ENCODE results near the gene MYL6. TPM values are rescaled to one million over a fixed set of nuclear protein-coding genes. Genes with fewer than 3 reads are reported as not detected.
A peak's percentile ranks its signal among the peaks of the same experiment; 100 is the strongest.
"Not testable (repeated sequence)": the region's sequence is repeated elsewhere in the genome, so short reads cannot be mapped to it uniquely, and the experiment has no call there.

MYL6 gene
- total RNA-seq, 1 donor from 2014 or later = 792 TPM

- no peak for DNase-seq (ENCODE audit: low spot score)
- intact Hi-C loops (cut with DNase I) = no loop called here
Observed at GRCh38 chr12:56165369-56165768, 7.2 kb downstream of the MYL6 start.

GRCh38 chr12:56169229-56169759 lies 11.1 kb downstream of the MYL6 start:
- intact Hi-C loops (cut with DNase I) = no loop called here

DNA sequence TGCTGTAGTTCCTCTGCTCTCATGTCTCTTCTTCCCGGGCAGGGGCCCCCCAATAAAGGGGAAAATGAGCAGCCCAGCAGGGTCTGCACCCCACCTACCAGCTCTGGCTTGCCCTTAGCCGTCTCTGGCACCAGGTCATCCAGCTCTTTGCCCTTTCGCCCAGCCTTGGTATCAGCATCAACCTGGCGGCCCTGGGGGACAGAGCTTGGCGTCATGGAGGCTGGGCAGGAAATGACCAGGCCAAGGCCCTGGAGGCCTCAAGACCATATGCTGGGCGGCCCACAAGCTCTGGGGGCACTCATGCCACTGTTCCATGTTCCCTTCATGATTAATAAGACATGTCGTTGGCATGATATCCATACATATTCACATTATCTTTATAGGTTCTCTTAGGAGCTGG lies 14.7 kb downstream of the MYL6 start:
- intact Hi-C loops (cut with DNase I) = no loop called here
- no peak for DNase-seq (ENCODE audit: low spot score)

More at GRCh38 chr12:56169229-56169759, 11.1 kb downstream of the MYL6 start:
- no peak for DNase-seq (ENCODE audit: low spot score)

GRCh38 chr12:56178347-56178746 lies 20.2 kb downstream of the MYL6 start:
- intact Hi-C loops (cut with DNase I) = no loop called here
- DNase-seq (ENCODE audit: low spot score) = no peak

DNA sequence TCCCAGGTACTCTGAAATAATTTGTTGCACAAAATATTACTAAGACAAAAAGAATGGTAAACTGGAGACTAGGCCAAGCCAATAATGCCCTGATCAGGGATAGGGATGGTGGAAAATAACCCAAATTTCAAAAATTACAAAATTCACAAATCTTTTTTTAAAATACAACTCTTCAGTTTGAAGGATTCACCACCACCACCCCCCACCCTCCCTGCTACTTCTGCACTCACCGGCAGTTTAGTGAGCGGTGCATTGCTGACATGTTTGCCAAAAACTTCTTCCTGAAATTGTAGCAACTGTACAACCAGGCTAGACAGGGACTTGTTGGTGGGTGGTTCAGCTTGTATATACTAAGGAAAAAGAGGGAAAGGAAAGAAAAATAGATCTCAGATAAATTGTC lies 28.8 kb downstream of the MYL6 start:
- intact Hi-C loops (cut with DNase I) = no loop called here
- no peak for DNase-seq (ENCODE audit: low spot score)

DNA sequence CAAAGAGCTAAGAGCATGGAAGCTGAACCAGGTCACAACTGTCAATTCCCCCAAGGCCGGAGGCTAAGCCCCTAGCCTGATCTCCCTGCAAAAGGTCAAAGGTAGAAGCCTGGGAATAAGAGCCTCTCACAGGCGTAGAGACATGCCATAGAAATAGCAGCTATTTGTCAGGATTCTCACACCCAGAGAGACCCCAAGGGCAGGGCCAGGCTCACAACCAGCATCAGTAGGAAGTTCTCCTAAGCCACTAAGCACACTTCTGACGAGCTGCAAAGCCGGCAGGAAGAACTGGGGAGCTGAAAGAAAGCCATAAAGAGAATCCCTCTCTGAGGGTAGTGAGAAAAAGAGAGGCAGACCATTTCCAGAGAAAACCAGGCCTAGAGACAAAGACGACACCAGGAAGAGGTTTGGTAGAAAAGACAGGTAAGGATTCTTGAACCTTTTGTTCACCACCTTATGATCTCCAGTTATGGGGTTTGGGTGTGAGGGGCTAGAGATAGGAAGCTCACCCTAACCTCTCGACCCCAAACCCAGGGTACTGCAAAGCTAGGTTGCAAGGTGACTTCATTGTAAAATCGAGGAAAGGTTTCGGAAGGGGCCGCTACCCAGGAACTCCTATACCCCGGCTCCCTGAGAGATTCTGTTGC lies 30.1 kb downstream of the MYL6 start:
- intact Hi-C loops (cut with DNase I) = loop anchor here (2.0 kb wide), 2 partner anchors 29 to 69 kb away; partner anchors contain the start of genes MYL6 and ZC3H10
- no peak for DNase-seq (ENCODE audit: low spot score)

DNA sequence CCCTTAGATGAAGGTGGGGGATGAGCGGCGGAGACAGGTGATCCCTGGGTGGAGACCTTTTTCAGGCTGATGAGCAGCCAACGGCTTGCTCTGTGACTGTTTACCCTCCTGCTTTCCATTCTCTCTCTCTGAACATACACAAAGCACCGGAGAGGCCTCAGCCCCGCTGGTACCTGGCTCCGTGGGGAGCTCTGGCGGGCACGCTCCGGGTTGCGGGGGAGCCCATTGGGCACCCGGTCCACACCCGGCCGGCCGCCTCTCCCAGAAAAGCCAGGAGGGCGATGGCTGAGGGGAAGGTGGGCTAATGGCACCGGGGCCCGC lies 30.6 kb downstream of the MYL6 start:
- intact Hi-C loops (cut with DNase I) = loop anchor here (1.0 to 2.0 kb wide), 3 partner anchors 30 to 70 kb away; partner anchors contain the start of genes MYL6 and ZC3H10
- DNase-seq (ENCODE audit: low spot score) = no peak

DNA sequence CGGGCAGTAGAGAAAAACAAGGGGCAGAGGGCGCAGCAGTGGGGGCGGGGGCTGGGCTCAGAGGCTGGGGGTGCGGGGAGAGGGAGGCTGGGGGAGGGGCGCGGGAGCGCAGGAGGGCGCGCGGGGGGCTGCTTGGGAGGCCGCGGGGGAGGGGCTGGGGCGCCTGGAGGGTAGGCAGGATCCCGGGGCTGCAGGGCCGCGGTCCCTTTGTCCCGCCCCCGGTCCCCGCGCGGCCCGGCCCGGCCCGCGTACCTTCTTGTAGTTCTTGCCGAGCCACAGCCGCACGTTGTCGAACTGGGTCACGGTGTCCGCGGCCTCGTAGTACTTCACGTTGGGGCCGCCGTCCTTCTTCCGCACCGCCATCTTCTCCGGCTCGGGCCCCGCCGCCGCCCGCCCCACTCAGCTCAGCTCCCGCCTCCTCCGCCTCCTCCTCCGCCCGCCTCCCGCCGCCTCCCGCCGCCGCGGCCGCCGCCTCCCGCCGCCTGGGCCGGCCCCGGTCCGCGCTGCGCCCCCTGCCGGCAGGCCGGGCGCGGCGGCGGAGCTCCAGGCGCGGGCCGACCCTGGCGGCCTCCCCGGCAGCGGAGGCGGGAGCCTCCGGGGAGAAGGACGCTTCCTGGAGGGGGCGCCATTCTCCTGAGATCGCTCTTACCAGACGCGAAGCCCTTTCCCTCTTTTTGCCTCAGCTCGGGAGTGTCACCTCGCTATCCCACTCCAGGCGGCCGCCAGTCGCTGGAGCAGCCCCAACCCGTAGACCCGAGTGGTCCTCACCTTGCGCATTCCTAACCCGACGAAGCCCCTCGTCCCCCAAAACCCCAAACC lies 31.1 kb downstream of the MYL6 start, which contains the start of gene SMARCC2:
SMARCC2 (minus strand) TSS at position 385 of the 819 bp plus-strand sequence; CDS start at position 363, 22 bp downstream.
- intact Hi-C loops (cut with DNase I) = loop anchor here (1.0 to 2.0 kb wide), 3 partner anchors 31 to 71 kb away; partner anchors contain the start of genes MYL6 and ZC3H10
- peak; percentile 94 for DNase-seq (ENCODE audit: low spot score)

DNA sequence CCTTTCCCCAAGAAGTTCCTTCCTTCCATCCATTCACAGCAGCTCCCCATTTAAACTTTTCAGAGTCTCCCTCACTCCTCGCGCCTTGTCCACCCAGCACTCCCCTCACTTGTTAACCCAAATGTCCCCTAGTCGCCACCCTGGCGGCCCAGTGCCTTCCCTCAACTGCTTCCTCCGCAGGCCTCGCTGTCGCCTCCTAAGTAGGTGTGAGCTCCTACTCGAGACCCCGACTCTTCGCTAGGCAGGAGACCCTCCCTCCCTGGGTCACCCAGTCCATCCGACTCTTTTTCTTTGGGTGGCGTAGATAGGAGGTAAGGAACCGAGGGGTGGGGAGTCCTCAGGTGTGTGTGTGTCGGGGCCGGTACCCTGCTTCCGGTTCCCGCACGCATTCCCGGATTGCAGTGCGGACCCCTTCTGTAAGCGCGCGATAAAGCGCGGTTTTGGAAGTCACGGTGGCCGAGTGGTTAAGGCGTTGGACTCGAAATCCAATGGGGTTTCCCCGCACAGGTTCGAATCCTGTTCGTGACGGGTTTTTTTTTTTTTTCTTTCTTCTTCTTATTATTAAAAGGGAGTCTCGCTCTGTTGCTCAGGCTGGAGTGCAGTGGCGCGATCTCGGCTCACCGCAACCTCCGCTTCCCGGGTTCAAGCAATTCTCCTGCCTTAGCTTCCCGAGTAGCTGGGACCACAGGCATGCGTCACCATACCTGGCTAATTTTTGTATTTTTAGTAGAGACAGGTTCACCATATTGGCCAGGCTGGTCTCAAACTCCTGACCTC lies 31.9 kb downstream of the MYL6 start:
- intact Hi-C loops (cut with DNase I) = loop anchor here (1.0 to 5.0 kb wide), 4 partner anchors 31 to 277 kb away; partner anchors contain the start of genes MYL6, SPRYD4 and ZC3H10
- DNase-seq (ENCODE audit: low spot score) = peak; percentile 78

GRCh38 chr12:56190695-56191155 lies 32.6 kb downstream of the MYL6 start:
- DNase-seq (ENCODE audit: low spot score) = no peak
- intact Hi-C loops (cut with DNase I) = loop anchor here (5.0 kb wide), 1 partner anchor 277 kb away; the partner anchor contains the start of gene SPRYD4

GRCh38 chr12:56192582-56192981 lies 34.4 kb downstream of the MYL6 start:
- intact Hi-C loops (cut with DNase I) = loop anchor here (5.0 kb wide), 1 partner anchor 275 kb away; the partner anchor contains the start of gene SPRYD4
- DNase-seq (ENCODE audit: low spot score) = no peak

- no peak for DNase-seq (ENCODE audit: low spot score)
Observed at GRCh38 chr12:56193025-56193578, 34.9 kb downstream of the MYL6 start.

DNA sequence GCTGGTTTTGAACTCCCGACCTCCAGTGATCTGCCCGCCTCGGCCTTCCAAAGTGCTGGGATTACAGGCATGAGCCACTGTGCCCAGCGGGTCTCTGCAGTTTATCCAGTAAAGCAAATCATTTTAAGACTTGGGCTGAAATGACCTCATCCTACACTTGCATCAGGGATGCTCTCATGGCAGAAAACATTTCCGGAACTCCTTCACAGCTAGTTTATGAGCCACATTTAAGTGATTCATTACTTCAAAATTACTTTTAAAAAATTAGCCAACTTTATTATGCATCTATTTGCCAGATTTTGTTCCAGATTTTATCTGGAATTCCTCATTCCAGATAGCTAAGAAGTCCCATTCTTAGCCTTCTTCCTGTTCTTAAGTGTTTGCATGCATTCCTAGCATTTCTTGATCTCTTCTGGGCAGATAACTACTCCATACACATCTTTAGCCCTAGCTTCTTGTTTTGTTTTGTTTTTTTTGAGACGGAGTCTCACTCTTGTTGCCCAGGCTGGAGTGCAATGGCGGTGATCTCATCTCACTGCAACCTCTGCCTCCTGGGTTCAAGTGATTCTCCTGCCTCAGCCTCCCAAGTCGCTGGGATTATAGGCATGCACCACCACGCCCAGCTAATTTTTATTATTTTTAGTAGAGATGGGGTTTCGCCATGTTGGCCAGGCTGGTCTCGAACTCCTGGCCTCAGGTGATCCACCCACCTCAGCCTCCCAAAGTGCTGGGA lies 38.8 kb downstream of the MYL6 start:
- intact Hi-C loops (cut with DNase I); DNase-seq (ENCODE audit: low spot score): not testable (repeated sequence)

More at GRCh38 chr12:56193025-56193578, 34.9 kb downstream of the MYL6 start:
- intact Hi-C loops (cut with DNase I) = loop anchor here (1.0 to 5.0 kb wide), 2 partner anchors 31 to 274 kb away; partner anchors contain the start of genes NABP2 and SPRYD4

DNA sequence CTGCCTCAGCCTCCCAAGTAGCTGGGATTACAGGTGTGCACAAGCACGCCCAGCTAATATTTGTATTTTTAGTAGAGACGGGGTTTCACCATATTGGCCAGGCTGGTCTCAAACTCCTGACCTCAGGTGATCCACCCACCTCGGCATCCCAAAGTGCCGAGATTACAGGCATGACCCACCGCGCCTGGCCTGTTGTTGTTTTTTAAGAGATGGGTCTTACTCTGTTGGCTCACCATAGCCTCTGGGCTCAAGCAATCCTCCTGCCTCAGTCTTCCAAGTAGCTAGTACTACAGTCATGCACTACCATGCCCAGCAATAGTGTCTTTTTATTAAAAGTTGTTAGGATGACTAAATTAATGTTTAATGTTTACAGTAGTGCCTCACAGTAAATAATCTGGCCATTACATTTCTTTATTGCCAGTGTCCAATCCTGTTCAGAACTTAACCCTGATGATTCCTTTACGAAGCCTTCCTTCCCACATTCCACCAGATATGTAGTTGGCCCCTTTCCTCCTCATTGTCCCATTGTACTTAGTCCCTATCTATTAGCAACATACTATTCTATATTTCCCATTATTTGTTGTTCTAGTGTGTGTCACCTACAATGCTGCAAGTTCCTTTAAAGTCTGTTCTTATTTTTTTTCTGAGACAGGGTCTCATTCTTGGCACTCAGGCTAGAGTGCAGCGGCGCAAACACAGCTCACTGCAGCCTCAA lies 39.9 kb downstream of the MYL6 start:
- no peak for DNase-seq (ENCODE audit: low spot score)

GRCh38 chr12:56198836-56199235 lies 40.7 kb downstream of the MYL6 start:
- intact Hi-C loops (cut with DNase I) = no loop called here
- no peak for DNase-seq (ENCODE audit: low spot score)

More for the DNA sequence above, 39.9 kb downstream of the MYL6 start:
- intact Hi-C loops (cut with DNase I) = no loop called here

- intact Hi-C loops (cut with DNase I) = no loop called here
- no peak for DNase-seq (ENCODE audit: low spot score)
Observed at GRCh38 chr12:56202366-56202765, 44.2 kb downstream of the MYL6 start.

GRCh38 chr12:56202838-56203237 lies 44.7 kb downstream of the MYL6 start:
- intact Hi-C loops (cut with DNase I) = no loop called here
- no peak for DNase-seq (ENCODE audit: low spot score)

DNA sequence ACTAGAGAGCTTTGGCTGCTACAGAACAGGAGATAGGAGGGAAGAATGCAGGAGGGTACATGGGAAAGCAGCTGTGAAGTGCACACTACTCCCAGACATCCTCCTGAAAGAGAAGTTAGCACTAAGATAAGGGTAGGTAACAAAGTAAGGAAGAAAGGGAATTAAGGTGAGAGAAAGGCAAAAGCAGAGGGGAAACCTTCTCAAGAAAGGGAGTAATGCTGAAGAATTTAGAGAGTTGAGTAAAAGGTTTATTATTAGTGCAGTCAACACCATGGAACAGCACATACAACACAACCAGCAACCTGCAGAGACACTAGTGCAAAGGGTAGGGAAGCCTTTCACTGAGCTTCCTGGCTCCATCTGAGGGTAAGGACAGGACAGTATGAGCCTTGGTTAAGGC lies 46.1 kb downstream of the MYL6 start:
- intact Hi-C loops (cut with DNase I) = no loop called here

More for the DNA sequence above, 46.1 kb downstream of the MYL6 start:
- no peak for DNase-seq (ENCODE audit: low spot score)

Measured in cardiac septum (tissue), 1 donor.